DMS153 treated with DMSO at 0.1 percent for 48 hours (cell line): ENCODE data around the gene DHRS4L2.
"Not testable (repeated sequence)": the region's sequence is repeated elsewhere in the genome, so short reads cannot be mapped to it uniquely, and the experiment has no call there.

Experiments
- DNase-seq: peaks from one replicate; lab custom pipeline; 2025; ENCODE audit not compliant: unreplicated experiment; lab: John Stamatoyannopoulos, UW

Gene DHRS4L2

GRCh38 chr14:23970283-23970659, 18.5 kb upstream of the DHRS4L2 start:
- not testable (repeated sequence) for DNase-seq

- DNase-seq, result not testable (repeated sequence)
Measured at GRCh38 chr14:23973178-23973577, 15.6 kb upstream of the DHRS4L2 start.

DNA sequence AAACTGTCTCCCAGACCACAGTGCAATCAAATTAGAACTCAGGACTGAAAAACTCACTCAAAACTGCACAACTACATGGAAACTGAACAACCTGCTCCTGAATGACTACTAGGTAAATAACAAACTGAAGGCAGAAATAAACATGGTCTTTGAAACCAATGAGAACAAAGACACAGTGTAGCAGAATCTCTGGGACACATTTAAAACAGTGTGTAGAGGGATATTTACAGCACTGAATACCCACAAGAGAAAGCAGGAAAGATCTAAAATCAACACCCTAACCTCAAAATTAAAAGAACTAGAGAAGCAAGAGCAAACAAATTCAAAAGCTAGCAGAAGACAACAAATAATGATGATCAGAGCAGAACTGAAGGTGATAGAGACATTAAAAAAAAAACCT, 14.7 kb upstream of the DHRS4L2 start:
- DNase-seq, result not testable (repeated sequence)

- DNase-seq, result not testable (repeated sequence)
Measured at GRCh38 chr14:23977208-23977607, 11.5 kb upstream of the DHRS4L2 start.

DNA sequence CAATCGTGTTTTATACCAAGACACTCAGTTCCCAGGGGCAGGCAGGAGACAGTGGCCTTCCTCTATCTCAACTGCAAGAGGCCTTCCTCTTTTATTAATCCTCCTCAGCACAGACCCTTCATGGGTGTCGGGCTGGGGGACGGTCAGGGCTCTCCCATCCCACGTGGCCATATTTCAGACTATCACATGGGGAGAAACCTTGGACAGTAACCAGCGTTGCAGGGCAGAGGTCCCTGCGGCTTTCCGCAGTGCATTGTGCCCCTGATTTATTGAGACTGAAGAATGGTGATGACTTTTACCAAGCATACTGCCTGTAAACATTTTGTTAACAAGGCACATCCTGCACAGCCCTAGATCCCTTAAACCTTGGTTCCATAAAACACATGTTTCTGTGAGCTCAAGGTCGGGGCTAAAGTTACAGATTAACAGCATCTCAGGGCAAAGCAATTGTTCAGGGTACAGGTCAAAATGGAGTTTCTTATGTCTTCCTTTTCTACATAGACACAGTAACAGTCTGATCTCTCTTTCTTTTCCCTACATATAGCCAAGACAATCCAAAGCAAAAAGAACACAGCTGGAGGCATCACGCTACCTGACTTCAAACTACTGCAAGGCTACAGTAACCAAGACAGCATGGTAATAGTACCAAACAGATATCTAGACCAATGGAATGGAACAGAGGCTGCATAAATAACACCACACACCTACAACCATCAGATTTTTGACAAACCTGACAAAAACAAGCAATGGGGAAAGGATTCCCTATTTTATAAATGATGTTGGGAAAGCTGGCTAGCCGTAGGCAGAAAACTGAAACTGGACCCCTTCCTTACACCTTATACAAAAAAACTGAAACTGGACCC, 6.5 kb upstream of the DHRS4L2 start:
- not testable (repeated sequence) for DNase-seq

- DNase-seq, result no peak
Measured at GRCh38 chr14:23984891-23985602, 3.7 kb upstream of the DHRS4L2 start.

- DNase-seq, result not testable (repeated sequence)
Measured at GRCh38 chr14:23988223-23988606, 514 bp upstream of the DHRS4L2 start.

GRCh38 chr14:23989734-23990445, 1.2 kb downstream of the DHRS4L2 start:
- peak; percentile 31 for DNase-seq

GRCh38 chr14:23990961-23991360, 2.2 kb downstream of the DHRS4L2 start:
- not testable (repeated sequence) for DNase-seq

- DNase-seq, result not testable (repeated sequence)
Measured at GRCh38 chr14:23993042-23993441, 4.3 kb downstream of the DHRS4L2 start.

GRCh38 chr14:23996009-23996408, 7.3 kb downstream of the DHRS4L2 start:
- not testable (repeated sequence) for DNase-seq

DNA sequence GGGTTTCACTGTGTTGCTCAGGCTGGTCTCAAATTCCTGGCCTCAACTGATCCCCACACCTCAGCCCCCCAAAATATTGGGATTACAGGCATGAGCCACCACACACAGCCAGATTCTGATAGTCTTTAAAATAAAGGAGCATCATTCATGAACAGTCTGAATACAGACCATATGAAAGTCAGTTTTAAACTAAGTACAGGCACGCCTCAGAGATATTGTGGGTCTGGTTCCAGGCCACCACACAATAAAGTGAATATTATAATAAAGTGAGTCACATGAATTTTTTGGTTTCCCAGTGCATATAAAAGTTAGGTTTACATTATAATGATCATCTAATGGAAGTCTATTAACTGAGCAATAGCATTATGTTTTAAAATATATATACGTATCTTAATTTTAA, 8.1 kb downstream of the DHRS4L2 start:
- not testable (repeated sequence) for DNase-seq

- DNase-seq, result not testable (repeated sequence)
Measured at GRCh38 chr14:23999640-24000039, 10.9 kb downstream of the DHRS4L2 start.

- not testable (repeated sequence) for DNase-seq
Measured at GRCh38 chr14:24001078-24001477, 12.3 kb downstream of the DHRS4L2 start.

- DNase-seq, result not testable (repeated sequence)
Measured at GRCh38 chr14:24001679-24002078, 12.9 kb downstream of the DHRS4L2 start.

GRCh38 chr14:24006471-24006816, 17.7 kb downstream of the DHRS4L2 start:
- not testable (repeated sequence) for DNase-seq

DNA sequence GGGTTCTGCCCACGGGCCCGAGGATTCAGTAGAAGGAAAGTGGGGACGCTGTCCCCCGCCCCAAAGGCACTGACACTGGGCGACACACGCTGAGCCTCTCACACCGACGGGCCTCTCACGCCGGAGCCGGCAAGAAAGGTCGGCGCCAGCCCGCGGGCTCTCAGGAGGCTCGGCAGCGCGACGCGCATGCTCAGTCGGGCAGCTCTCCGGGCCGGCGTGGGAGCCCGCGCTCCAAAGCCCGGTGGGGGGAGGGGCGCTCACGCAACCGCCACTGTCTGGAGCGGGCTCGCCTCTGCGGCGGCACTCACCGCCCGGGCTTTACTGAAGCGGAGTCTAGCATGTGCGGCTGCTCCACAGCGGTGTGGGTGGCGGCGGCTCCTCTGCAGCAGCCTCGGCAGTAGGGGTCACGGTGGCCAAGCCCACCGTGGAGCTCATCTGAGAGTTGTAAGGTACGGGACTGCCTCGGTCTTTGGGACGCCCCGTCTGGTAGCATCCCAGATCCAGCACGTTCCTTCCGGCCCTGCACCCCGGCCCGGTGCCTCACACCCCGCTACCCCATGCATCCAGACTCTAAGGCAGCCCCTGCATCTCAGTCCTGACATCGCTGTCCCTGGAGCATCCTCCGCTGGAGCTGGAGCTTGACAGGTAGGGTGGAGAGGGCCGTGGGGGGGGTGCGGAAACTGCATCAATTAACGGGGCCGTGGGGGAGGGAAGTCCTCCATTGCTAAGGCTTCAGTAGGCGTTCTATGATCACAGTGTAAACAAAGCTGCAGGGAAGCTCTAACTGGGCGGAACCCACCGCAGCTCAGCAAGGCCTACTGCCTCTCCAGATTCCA, 18.3 kb downstream of the DHRS4L2 start:
- not testable (repeated sequence) for DNase-seq

DNA sequence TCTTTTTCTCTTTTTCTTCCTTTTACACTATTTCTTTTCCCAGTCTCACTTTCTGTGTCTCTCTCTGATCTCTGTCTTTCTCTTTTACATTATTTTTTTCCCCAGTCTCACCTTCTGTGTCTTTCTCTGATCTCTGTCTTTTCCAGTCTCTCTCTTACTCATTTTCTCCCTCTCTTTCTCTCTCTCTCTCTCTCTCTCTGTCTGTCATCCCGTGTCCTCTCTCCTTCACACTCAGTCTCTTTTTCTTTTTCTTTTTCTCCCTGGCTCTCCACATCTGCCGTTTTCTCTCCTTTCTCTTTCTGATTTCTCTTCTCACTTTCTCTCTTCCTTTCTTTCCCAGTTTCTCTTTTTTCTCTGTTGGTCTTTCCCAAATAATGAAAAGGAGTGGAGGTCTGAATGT, 22.3 kb downstream of the DHRS4L2 start:
- no peak for DNase-seq

DNA sequence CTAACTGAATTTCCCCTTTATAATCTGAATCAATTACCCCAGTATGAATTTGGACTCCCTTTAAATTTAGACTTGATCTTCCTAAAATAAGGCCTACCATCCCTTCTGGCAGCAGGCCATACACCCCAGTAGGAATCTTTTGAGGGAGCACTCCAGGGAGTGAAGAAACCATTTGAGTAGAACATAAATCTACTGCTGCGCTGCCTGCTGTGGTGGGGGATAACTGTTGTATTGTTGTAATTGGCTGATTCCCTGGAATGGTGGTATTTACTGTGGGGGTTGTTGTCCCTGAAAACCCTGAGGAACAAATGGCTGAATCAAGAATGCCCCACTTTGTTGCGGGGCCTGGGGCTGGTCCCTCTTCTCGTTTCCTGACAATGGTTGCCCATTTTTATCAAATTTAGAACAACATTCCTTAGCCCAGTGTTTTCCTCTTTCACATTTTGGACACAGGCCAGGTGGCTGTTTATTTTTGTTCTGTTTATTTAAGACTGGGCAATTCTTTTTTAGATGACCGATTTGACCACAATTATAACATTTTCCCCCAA, 24.1 kb downstream of the DHRS4L2 start:
- not testable (repeated sequence) for DNase-seq
